ENCODE results near the gene TMEM221.

DNA sequence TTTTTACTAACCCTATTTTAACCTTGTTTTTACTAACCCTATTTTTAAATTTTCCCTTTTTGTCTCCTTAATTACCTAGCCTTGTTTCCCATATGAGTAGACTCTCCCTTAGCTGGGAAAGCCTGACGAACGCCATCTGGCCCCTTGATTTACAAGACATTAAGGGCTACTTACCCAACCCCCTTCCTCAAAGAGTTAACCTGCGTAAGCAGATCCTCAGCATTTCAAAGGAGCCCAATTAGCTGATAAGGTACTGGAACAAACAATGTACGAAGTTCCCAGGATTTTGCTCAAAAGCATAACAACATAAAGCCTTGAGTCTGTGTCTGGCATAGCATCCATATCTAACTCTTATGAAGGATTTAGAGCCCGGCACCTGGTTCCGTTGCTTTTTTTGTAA lies 33.3 kb downstream of the TMEM221 start:
- TF ChIP-seq EZH2 (IDR thresholded peaks at IDR 0.05; ENCODE audit: insufficient read depth, poor library complexity, severe bottlenecking), result no peak
- TF ChIP-seq EZH2phosphoT487 (IDR thresholded peaks at IDR 0.05; ENCODE audit: insufficient read depth, low read depth), result no peak

Measured in GM23248 (cell line).